ENCODE measurements around the gene BBOX1.
"Not testable (repeated sequence)": the region's sequence is repeated elsewhere in the genome, so short reads cannot be mapped to it uniquely, and the experiment has no call there.

The BBOX1 gene

DNA sequence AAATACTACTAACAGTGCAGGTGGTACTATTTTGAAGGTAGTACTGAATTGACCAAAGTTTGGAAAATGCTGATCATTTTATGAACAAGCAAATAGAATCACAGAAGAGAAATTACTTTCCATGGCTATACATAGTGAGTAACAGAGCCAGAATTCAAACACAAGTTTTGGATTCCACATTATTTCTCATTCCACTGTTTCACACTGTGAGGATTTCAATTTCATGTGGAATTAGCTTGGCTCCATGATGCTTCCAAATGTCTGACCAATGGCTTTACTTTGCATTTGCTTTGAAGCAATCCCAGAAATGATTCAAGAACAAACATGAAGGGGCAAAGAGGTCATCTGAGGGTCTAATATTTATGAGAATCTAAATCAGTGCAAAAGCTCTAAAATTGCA, 98.1 kb downstream of the BBOX1 start:
- FAIRE-seq = no peak

DNA sequence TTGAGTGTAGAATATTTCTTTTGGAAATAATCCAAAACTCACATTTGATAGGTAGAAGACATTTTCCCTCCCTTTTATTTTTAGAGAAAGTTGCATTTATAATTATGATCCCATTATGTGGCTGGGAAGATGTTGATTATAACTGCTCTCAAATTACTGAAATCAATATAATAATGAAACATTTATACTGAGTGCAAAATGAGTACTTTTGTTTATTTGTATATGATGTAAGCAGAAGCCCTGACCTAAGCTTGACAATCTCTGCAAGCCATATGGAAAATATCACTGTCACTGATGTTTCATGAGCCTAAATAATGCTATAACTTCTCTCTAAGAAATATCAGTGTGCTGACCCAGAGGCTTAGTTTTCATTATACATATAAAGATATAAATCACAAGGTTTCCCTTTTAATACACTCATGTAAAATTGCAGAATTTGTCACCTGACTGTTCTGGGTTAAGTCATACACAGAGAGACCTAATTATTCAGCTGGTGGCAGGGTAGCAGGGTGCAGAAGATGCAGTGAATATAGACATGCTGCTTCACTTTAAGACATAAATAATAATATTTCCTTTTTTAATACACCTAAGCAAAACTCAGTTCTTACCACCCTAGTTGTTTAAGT, 99.2 kb downstream of the BBOX1 start:
- FAIRE-seq = no peak

DNA sequence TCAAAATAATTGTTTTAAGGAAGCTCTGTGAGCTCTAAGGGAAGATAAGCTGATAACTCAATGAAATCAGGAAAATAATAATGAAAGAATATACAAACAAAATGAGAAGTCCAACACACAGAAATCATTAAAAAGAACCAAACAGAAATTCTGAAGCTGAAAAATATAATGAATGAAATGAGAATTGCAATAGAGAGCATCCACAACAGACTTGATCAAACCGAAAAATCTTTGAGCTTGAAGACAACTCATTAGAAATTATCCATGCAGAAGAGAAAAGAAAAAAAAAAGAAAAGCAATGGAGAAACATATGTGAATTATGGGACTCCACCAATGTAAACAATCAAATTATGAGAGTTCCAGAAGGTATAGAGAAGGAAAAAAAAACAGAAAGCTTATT, 101.0 kb downstream of the BBOX1 start:
- FAIRE-seq = no peak

DNA sequence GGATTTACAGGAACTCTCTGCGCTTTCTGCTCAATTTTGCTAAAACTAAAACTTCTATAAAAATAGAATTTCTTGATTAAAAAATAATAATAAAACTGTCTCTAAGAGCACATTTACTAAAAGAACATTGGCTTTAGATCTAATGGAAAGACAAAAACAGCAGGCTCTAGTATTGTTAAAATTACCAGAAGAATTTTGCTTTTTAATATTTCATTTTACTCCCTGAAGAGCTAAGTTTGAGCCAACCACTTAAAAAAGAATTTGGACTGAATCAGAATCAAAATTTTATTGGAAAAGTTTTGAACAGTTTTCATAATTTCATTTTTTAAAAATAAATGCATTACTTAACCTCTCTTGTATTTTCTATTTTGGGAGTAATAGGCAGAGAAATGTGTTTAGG, 107.3 kb downstream of the BBOX1 start:
- no peak for FAIRE-seq

DNA sequence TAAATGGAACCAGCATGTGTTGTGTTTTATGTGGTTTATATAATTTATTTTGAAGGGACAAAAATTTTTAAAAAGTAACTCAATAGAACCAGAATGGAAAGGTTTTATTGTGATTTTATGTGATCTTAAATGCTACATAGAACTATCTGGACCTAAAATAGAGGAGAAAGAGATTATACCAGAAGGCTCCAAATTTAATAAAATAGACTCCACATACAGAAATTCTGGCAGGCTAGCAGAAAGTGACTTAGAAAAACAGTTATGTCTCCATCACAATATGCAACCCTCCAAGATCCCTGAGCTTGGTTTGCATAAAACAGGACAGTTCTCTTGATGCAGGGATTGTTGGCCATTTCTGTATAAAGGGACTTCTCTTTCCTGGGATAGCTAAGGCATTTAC, 107.9 kb downstream of the BBOX1 start:
- FAIRE-seq = no peak

DNA sequence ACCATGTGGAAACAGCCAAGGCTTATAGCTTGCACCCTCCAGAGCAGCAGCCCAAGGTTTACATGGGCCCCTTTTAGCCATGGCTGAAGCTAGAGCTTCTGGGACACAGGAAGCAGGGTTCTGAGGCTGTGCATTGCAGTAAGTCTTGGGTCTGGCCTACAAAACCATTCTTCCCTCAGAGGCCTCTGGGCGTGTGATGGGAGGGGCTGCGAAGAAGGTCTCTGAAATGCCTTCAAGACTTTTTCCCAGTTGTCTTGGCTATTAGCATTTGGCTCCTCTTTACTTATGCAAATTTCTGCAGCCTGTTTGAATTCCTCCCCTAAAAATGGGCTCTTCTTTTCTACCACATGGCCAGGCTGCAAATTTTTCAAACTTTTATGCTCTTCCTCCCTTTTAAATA, 109.5 kb downstream of the BBOX1 start:
- no peak for FAIRE-seq

DNA sequence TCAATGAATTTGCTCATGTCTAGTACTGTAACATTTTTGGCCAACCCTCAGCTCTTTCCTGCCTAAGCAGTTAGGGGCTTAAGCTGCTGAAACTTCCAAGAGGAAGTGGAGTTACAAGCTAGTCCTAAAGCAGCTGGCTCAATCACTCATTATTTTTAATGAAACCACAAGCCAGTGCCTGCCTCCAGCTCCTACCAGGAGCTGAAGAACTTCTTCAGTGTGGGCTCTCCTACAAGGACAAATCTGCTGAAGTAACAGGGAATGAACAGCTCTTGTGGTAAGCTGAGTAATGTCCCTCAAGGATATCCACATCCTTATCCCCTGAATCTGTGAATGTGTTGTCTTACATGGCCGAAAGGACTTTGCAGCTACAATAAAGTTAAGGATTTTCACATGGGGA, 112.5 kb downstream of the BBOX1 start:
- no peak for FAIRE-seq

DNA sequence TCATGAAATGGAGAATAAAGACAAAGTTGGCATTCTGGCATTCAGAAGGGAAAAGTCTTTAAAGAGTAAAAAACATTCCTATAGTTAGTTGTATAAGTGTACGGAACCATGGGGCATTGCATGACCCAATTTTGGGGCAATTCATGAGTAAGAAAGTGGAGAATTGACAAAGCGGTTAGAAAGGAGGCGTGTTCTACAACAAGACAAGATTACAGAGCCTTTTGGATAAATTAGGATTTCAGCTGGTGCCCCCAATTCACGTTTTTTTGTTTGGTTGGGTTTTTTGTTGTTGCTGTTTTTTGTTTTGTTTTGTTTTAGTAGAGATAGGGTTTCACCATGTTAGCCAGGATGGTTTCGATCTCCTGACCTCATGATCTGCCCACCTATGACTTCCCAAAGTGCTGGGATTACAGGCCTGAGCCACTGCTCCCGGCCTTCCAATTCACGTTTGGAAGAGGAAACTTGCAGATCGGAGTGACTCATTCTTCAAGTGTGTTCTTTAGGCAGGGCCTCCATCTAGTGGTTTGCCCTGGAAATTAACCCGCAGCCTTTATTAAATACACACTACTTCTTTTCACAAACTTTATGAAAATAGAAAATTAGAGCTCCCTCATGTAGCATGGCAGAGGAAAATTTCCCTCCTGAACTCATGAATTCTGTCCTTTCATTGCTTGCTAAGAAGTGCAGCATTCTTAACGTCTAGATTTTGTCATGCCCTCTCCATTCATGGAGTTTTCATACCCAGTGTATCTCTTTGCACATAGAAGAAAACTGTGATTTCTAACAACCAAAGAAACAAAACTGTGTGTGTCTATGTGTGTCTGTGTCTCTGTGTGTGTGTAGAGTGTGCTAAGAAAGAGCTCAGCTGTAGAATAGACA, 118.1 kb downstream of the BBOX1 start:
- FAIRE-seq = no peak

DNA sequence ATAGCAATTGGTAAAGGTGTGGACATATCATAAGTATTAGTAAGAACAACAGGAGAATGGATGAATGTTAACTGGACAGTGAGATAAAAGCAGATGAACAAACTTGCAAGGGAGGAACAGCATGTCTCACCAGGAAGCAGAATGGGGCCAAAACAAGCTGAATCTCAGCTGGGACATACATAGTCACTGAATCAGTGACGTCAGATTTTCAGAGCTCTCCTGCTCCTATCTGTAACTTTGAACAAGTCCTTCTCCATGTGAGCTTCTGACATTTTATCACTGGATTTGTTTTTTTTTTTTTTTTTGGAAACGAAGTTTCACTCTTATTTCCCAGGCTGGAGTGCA, 118.7 kb downstream of the BBOX1 start:
- FAIRE-seq = no peak

DNA sequence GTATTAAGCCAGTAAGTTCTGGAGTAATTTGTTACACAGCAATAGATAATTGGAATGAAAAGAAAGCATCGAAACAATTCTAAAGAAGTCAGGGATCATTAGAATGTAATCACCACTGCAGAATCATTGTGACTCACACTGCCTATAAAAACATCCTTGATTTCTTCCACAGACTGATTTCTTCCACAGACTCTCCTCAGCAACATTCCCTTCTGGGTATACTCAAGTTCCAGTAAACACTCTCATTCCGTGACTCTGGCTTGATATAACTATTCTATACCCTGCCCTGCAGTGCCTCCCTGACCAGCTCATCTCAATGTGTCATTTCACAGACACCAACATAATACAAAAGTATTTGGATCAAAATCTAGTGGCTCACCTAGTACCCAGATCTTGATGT, 120.5 kb downstream of the BBOX1 start:
- FAIRE-seq = no peak

DNA sequence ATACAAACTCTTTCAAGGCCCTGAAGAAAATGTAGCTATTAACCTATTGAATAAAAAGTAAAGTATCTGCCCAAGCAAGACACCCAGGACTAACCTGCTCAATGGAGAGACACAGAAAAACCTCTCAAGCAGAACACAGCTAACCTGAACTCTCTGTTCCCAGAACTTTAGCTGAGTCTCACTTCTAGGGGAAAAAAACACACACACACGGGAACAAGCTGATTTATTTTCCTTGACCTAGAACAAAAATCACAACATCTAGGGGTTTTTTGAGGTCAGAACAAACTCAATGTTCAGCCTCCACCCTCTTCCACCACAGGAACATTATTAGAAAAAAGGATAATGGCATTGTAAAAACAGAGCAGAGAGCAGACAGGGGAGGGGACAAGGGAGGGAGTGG, 121.6 kb downstream of the BBOX1 start:
- FAIRE-seq = no peak

DNA sequence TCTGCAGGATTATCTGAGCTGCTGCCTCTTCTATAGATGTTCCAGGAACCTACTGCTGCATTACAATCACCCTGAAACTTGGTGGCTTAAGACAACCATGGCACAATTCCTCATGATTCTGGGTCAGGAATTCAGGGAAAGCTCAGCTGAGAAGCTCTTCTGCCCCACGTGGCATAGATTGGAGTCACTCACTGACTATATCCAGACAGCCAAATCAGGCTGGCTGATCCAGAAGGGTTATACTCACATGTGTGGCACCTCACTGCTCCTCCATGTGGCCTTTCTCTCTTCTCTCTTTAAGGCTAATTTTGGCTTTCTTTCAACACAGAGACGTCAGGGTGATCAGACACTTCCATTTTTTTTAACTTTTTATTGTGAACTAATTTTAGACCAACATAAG, 125.5 kb downstream of the BBOX1 start:
- no peak for FAIRE-seq

DNA sequence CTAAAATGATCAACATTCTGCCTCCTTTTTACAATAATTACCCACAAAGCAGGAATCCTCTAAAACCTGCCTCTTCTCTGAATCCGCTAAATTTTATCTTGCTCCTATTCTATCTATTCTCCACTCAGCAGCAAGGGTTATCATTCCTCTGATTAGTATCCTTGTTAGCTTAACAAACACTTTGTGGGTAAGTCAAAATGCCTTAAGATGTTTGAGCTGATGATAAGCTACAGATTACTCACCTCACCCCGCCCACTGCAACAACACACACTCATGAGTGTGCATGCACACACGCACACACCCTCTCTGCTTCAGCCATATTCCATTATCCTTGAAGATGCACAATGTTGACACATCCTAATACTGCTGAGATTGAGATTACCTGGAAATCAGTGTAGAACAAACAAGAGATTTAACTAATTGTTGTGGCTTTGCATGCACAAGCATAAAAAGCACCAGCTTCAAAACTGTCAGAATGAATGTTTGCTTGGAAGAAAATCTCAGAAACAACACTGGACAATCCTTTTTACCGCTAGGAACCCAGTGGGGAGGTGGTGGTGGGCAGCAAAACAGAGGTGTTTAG, 130.9 kb downstream of the BBOX1 start:
- FAIRE-seq = no peak

DNA sequence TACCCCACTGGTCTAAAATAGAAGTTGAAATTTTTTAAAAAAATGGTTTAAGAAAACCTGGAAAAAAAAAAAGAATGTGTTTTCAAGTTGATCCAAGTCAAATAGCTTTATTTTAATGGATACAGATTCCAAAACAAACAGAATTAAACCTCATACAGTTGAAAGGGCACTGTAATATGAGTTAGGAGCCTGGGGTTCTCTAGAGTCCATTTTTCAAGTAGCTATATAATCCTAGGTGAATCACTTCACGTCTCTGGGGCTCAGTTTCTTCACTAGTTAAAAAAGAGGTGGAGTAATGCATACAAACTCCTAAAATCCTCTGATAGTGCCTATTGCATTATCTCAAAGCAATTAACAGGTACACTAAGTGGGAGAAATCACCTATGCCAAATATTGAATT, 132.9 kb downstream of the BBOX1 start:
- FAIRE-seq = no peak

DNA sequence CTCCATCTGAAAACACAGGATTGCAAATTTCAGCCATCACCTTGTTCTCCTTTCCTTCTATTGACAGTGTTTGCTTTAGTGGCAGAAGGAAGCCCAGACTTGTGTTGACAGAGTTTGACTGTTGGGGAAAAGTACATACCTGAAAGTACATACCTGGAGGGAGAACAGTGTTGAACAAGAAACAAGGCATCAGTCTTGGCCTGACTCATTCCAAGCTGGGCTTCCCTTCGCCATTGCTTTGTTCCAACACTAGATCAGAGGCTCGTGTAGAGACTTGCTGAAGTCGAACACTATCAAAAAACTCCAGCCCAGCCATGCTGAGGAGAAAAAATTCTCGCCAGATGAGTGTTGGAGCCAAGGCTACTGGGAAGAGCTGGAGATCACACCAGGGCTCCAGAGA, 133.4 kb downstream of the BBOX1 start:
- no peak for FAIRE-seq

DNA sequence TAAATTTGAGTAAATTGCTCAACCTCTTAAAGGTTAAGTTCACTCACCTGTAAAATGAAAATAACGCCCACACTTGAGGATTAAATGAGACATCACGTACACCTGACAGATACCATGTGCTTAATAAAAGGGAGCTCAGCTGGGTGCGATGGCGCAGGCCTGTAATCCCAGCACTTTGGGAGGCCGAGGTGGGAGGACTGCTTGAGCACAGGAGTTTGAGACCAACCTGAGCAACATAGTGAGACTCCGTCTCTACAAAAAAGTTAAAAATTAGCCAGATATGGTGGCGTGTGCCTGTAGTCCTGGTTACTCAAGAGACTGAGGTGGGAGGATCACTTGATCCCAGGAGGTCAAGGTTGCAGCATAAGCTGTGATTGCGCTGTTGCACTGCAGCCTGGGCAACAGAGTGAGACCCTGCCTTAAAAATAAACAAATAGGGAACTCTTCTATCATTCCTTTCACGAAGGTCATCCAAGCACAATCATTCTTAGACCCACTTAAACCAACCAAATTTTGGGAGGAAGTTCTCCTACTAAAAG, 134.1 kb downstream of the BBOX1 start:
- FAIRE-seq = no peak

DNA sequence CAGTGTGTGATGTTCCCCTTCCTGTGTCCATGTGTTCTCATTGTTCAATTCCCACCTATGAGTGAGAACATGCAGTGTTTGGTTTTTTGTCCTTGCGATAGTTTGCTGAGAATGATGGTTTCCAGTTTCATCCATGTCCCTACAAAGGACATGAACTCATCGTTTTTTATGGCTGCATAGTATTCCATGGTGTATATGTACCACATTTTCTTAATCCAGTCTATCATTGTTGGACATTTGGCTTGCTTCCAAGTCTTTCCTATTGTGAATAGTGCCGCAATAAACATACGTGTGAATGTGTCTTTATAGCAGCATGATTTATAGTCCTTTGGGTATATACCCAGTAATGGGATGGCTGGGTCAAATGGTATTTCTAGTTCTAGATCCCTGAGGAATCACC, 134.9 kb downstream of the BBOX1 start:
- FAIRE-seq = not testable (repeated sequence)
